Body of pancreas (tissue), 4 donors: ENCODE data around the gene ZMYND15. TPM values are rescaled to one million over a fixed set of nuclear protein-coding genes. Genes with fewer than 3 reads are reported as not detected.

Experiments
- ATAC-seq: fragments of 150-250 bp; one replicate; pipeline ENCODE4 v1.9.1; 2016
- DNase-seq, 4 donors: peaks; one replicate each; pipeline ENCODE4 v3.0.0-alpha.2; 2019
- H3K27ac ChIP-seq, 4 donors: fragments of 200-600 bp; sonication (generic); 1 replicate in 3 of 4; 2 replicates in 1 of 4; pipeline versions ENCODE4 v1.5.1 to v1.6.1; 2016 to 2019; ENCODE audit warnings: mild to moderate bottlenecking in 1 of 4, mixed read lengths in 1 of 4, moderate library complexity in 1 of 4
- H3K27me3 ChIP-seq, 2 donors: fragments of 200-600 bp; sonication (generic); one replicate each; pipeline ENCODE4 v1.6.0; 2016; ENCODE audit warnings: mild to moderate bottlenecking in 1 of 2
- H3K36me3 ChIP-seq, 2 donors: fragments of 200-600 bp; sonication (generic); replicated peaks in 1 of 2; 2 replicates each; pipeline ENCODE4 v1.5.1; 2016; ENCODE audit warnings: low read depth in 2 of 2; ENCODE audit not compliant: insufficient read depth in 1 of 2
- H3K4me1 ChIP-seq: fragments of 200-600 bp; sonication (generic); one replicate; pipeline ENCODE4 v1.6.0; 2016
- H3K4me3 ChIP-seq, 2 donors: fragments of 200-600 bp; sonication (generic); 1 replicate in 1 of 2; 2 replicates in 1 of 2; pipeline ENCODE4 v1.5.1; 2016 to 2019
- H3K9me3 ChIP-seq, 3 donors: fragments of 200-600 bp; sonication (generic); 1 replicate in 2 of 3; 2 replicates in 1 of 3; pipeline ENCODE4 v1.5.1; 2016
- POLR2A ChIP-seq, 3 donors: fragments of 450-650 bp; IDR thresholded peaks; one replicate each; pipeline ENCODE4 v1.6.1; 2016; ENCODE audit warnings: antibody characterized with exemption in 3 of 3, mild to moderate bottlenecking in 2 of 3
- WGBS, 2 donors: methylation state at CpG; one replicate each; pipeline ENCODE4 v1.1.5; 2017; 5-methylcytosine and 5-hydroxymethylcytosine counted together
- intact Hi-C: fragments of 100-400 bp; cut with DNase I; formaldehyde crosslinking; loops from one replicate; pipeline ENCODE4 v1.15.1; 2023
- total RNA-seq, 2 donors: library from RNA; depleted of rRNA; stranded (reverse); fragments of >200 nt; gene quantifications; one replicate each; pipeline ENCODE4 v1.1.0, GENCODE V29; 2016
- TF ChIP-seq, protein P1 (sequence below), 7 experiments: fragments of 450-650 bp in 4 of 7; fragments of 200-600 bp in 3 of 7; sonication (generic) in 3 of 7; IDR thresholded peaks; one replicate each; pipeline ENCODE4 v1.5.1; 2016 to 2019; ENCODE audit warnings: antibody characterized with exemption in 7 of 7

The ZMYND15 gene
- total RNA-seq, 2 donors from 2014 or later = 0.52 to 2.3 TPM

DNA sequence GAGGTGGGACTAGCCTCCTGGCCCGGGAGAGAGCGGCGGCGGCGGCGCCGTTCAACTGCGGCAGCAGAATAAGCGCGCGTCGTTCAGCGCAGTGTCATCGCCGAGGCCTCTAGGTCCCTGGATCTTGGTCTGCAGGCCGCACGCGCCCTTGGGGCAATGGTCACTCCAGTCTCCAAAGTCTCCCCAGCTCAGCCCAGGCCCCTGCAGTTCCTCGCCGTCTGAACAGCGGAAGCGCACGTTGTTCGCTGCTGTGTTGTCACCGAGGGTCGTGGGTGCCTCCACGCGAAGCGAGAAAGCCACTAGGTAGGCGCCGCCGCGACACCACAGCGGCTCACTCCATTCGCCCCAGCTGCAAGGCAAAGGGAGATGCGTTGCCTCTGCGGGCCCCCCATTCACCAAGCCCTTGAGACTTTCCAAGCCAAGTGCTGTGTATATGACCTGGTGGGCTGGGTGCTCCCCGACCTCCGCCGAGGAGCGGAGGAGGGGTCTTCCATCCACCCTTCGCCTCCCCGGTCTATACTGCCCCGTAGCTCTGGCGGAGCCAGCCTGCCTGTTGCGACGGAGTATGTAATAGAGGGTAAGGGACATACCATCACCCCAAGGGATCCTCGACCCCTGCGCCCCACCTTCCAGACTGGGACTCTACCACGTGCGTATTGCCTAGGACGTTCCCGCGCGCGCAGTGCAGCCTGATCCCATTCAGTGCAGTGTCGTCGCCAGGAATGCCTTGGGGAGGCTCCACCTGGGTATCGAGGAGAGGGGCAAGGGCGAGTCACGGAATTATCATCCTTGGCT is 45.9 kb downstream of the ZMYND15 start:
- Histone ChIP-seq H3K9me3 (no peaks in the 10 kb centered on the region), H3K4me3 (no peak overlapping the region), H3K27me3 (peaks cover 0 to 21% of the 10 kb centered on the region in 2 donors), H3K27ac (no peak overlapping the region), H3K36me3 (no peaks in the 10 kb centered on the region), H3K4me1 (peaks cover 46% of the 10 kb centered on the region)
- DNase-seq (no peak), ATAC-seq (no peak)
- TF ChIP-seq POLR2A (IDR thresholded peaks at IDR 0.05) = no peak
- TF ChIP-seq, protein P1, sequence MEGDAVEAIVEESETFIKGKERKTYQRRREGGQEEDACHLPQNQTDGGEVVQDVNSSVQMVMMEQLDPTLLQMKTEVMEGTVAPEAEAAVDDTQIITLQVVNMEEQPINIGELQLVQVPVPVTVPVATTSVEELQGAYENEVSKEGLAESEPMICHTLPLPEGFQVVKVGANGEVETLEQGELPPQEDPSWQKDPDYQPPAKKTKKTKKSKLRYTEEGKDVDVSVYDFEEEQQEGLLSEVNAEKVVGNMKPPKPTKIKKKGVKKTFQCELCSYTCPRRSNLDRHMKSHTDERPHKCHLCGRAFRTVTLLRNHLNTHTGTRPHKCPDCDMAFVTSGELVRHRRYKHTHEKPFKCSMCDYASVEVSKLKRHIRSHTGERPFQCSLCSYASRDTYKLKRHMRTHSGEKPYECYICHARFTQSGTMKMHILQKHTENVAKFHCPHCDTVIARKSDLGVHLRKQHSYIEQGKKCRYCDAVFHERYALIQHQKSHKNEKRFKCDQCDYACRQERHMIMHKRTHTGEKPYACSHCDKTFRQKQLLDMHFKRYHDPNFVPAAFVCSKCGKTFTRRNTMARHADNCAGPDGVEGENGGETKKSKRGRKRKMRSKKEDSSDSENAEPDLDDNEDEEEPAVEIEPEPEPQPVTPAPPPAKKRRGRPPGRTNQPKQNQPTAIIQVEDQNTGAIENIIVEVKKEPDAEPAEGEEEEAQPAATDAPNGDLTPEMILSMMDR (IDR thresholded peaks at IDR 0.05) = no peak
- 4 to 14% methylated on average over 19 to 58 of the region's 61 CpGs for WGBS, 2 donors
- intact Hi-C loops = loop anchor here (5.0 kb wide), 2 partner anchors 53 to 102 kb away; partner anchors contain the start of gene MED11

- Histone ChIP-seq H3K4me1 (peaks cover 49% of the 10 kb centered on the region), H3K4me3 (no peak within 1 kb of the TSS), H3K27ac (no peak within 1 kb of the TSS), H3K36me3 (no peaks in the 10 kb centered on the region), H3K9me3 (no peaks in the 10 kb centered on the region), H3K27me3 (peaks cover 0 to 21% of the 10 kb centered on the region in 2 donors)
- peak in 1 of 3 donors; percentile 18 for TF ChIP-seq POLR2A (IDR thresholded peaks at IDR 0.05)
- TF ChIP-seq, protein P1 (IDR thresholded peaks at IDR 0.05) = no peak
- WGBS, 2 donors = 8 to 14% methylated on average over 10 to 23 of the region's 24 CpGs
- peak in 2 of 4 donors; percentile 22 to 24 for DNase-seq
- intact Hi-C loops = loop anchor here (5.0 kb wide), 2 partner anchors 54 to 101 kb away; partner anchors contain the start of gene MED11
- no peak for ATAC-seq
Observed at GRCh38 chr17:4786106-4786511, 46.5 kb downstream of the ZMYND15 start, which contains the start of gene VMO1. Gene VMO1 (minus strand): TSS chr17:4786364. CDS start chr17:4786352, 12 bp downstream.

DNA sequence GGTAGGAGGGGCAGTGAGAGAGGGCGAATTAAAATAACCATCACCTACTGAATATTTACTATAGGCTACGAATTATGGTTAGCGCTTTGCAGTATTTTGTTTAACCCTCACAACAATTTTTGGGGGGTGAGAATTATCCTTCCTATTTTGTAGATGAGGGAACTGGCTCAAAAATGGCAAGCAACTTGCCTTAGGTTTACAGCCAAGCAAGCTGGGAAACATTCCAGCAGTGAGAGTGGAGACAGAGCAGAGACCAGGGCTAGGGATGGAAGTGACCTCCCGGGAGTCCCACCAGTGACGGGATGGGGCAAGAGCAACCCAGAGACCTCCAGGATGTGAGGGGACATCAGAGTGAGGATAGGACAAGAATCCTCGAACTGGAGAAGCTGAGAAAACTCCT is 46.9 kb downstream of the ZMYND15 start:
- intact Hi-C loops = loop anchor here (5.0 kb wide), 2 partner anchors 54 to 101 kb away; partner anchors contain the start of gene MED11
- H3K27me3 ChIP-seq = peaks cover 0 to 21% of the 10 kb centered on the region in 2 donors
- DNase-seq (no peak), ATAC-seq (no peak)
- H3K4me3 ChIP-seq = no peak overlapping the region
- no peak overlapping the region for H3K27ac ChIP-seq
- TF ChIP-seq POLR2A (IDR thresholded peaks at IDR 0.05) = peak in 1 of 3 donors; percentile 1
- TF ChIP-seq, protein P1 (IDR thresholded peaks at IDR 0.05) = no peak
- H3K4me1 ChIP-seq = peaks cover 49% of the 10 kb centered on the region
- 18 to 20% methylated on average over 6 of the region's 6 CpGs for WGBS, 2 donors
- no peaks in the 10 kb centered on the region for H3K9me3 ChIP-seq
- H3K36me3 ChIP-seq = no peaks in the 10 kb centered on the region

- DNase-seq (no peak), ATAC-seq (no peak)
- peaks cover 49% of the 10 kb centered on the region for H3K4me1 ChIP-seq
- H3K9me3 ChIP-seq = no peaks in the 10 kb centered on the region
- intact Hi-C loops = loop anchor here (5.0 kb wide), 2 partner anchors 56 to 99 kb away; partner anchors contain the start of gene MED11
- no peak for TF ChIP-seq POLR2A (IDR thresholded peaks at IDR 0.05)
- TF ChIP-seq, protein P1 (IDR thresholded peaks at IDR 0.05) = no peak
- H3K4me3 ChIP-seq = no peak overlapping the region
- no peak overlapping the region for H3K27ac ChIP-seq
- 83 to 90% methylated on average over 14 of the region's 14 CpGs for WGBS, 2 donors
- no peaks in the 10 kb centered on the region for H3K36me3 ChIP-seq
- peaks cover 0 to 11% of the 10 kb centered on the region in 2 donors for H3K27me3 ChIP-seq
Observed at GRCh38 chr17:4788159-4788806, 48.6 kb downstream of the ZMYND15 start.
